Astrocyte of the cerebellum (primary cell): ENCODE data around the gene TRPV6.

ENCODE experiments used
- DNase-seq: peaks from one replicate; pipeline ENCODE4 v3.0.0-alpha.2; 2011; ENCODE audit warnings: low read depth
- H3K4me3 ChIP-seq: 2 replicates; pipeline ENCODE4 v1.5.1; 2011; ENCODE audit warnings: mild to moderate bottlenecking, low read depth, low read length, moderate library complexity
- in situ Hi-C: cut with HindIII; loops from 2 replicates; pipeline ENCODE4 v1.10.0; 2017; ENCODE audit warnings: low sequenced_read_pairs
- TF ChIP-seq, protein P1 (sequence below): IDR thresholded peaks from 2 replicates; pipeline ENCODE4 v1.5.1; 2012; ENCODE audit warnings: low read length, low read depth, moderate library complexity, mild to moderate bottlenecking; ENCODE audit errors: missing control alignments

The TRPV6 gene

DNA sequence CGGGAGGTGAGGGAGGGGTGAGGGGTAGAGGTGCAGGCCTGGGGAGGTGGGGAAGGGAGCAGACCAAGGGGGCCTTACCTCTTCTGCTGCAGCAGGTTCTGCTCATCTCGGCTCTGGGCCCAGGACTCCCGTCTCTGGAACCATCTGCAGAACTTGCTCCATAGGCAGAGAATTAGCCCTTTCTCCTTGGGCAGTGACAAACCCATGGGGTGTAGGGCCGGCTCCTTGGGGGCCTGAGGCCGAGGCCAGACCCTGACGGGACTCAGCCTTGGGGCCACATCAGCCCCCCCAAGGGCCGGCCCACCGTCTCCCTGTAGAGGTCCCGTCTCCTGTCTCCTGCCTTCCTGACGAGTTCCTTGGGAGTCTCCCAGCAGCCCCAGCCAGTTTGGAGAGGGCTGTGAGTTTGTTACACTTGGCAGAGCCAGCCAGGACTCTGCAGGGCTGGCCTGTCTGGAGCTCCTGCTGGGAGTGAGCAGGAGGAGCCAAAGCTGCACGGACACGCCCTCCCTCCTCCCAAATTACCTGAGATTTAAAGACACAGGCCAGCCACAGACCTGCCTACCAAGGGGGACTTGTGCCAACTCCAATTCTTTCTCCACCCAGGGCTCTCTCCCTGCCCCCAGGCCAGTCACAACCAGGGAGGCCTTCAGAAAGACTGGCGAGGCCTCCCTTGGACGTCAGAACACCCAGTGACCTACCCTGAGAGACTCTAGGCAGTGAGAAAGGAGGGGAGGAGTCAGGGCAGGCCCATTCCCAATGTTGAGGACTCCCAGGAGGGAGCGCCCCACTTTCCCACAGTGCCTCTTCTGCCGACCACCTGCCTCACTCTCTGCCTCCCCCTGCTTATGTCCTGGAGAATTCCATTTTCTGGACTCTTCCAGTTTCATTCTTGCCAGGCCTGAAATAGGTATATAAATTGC is at the start of gene TRPV6:
Gene TRPV6 (minus strand): TSS at position 435 of the 920 bp plus-strand sequence.
- in situ Hi-C loops = no loop called here
- H3K4me3 ChIP-seq = no peak within 1 kb of the TSS
- no peak for DNase-seq
- TF ChIP-seq, protein P1, sequence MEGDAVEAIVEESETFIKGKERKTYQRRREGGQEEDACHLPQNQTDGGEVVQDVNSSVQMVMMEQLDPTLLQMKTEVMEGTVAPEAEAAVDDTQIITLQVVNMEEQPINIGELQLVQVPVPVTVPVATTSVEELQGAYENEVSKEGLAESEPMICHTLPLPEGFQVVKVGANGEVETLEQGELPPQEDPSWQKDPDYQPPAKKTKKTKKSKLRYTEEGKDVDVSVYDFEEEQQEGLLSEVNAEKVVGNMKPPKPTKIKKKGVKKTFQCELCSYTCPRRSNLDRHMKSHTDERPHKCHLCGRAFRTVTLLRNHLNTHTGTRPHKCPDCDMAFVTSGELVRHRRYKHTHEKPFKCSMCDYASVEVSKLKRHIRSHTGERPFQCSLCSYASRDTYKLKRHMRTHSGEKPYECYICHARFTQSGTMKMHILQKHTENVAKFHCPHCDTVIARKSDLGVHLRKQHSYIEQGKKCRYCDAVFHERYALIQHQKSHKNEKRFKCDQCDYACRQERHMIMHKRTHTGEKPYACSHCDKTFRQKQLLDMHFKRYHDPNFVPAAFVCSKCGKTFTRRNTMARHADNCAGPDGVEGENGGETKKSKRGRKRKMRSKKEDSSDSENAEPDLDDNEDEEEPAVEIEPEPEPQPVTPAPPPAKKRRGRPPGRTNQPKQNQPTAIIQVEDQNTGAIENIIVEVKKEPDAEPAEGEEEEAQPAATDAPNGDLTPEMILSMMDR = no peak

DNA sequence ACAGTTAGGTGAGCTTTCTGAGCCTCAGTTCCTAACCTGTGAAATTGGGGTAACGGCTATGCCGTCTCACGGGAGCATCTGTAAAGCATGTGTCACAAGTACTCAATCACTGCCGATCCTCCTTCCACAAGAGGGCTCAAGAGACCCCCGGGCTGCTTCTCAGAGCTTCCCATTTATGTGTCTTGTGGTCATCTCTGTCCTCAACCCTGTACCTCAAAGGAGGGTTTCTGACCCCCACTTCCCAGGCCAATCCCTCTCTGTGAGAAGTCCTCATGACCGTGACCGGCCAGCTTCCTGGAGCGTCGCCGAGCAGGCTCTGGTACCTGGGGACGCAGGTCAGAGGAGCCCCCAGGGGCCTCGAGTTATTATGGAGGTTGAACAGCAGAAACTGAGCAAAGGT is 48.5 kb upstream of the TRPV6 start:
- TF ChIP-seq, protein P1 = no peak
- H3K4me3 ChIP-seq = no peak overlapping the region
- in situ Hi-C loops = no loop called here
- no peak for DNase-seq

DNA sequence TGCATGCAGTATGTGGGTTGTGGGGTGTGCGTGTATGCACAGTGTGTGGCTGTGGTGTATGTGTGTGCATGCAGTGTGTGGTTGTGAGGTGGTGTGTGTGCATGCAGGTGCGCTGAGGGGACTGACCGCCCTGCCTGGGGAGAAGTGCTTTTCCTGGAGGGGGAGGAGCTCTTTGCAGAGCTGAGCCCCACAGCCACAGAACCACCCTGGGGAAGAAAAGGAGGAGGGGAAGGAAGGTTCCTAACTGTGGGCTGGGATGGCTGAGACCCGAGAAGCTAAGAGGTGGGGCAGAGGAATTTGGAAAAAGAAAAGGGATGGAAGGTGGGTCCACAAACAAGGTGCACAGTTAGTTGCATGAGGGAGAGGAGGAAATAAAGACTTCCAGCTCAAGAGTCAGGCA is 48.1 kb upstream of the TRPV6 start, which contains the start of gene TRPV5:
Gene TRPV5 (minus strand): TSS at position 123 of the 400 bp plus-strand sequence. CDS start 287 bp downstream, outside the sequence.
- TF ChIP-seq, protein P1 = no peak
- no peak within 1 kb of the TSS for H3K4me3 ChIP-seq
- DNase-seq = no peak
- in situ Hi-C loops = no loop called here

DNA sequence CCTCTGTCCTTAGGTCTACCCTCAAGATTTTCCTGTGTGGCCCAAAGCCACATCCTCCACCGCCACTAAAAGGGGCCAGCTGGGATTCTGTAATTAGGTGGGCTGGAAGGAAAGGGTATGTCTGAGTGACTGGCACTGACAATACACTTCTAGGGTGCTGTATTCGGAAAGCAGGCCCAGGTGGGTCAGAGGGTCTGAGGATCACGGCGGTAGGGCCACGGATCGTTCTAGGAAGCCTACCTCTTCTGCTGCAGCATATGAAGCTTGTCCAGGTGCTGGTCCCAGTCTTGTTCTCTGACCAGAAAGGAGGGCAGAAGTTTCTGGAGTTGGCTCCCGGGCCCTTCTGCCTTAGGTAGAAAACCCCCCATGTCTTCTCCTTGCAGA is 47.5 kb upstream of the TRPV6 start:
- H3K4me3 ChIP-seq = no peak overlapping the region
- in situ Hi-C loops = no loop called here
- no peak for DNase-seq
- TF ChIP-seq, protein P1 = no peak

DNA sequence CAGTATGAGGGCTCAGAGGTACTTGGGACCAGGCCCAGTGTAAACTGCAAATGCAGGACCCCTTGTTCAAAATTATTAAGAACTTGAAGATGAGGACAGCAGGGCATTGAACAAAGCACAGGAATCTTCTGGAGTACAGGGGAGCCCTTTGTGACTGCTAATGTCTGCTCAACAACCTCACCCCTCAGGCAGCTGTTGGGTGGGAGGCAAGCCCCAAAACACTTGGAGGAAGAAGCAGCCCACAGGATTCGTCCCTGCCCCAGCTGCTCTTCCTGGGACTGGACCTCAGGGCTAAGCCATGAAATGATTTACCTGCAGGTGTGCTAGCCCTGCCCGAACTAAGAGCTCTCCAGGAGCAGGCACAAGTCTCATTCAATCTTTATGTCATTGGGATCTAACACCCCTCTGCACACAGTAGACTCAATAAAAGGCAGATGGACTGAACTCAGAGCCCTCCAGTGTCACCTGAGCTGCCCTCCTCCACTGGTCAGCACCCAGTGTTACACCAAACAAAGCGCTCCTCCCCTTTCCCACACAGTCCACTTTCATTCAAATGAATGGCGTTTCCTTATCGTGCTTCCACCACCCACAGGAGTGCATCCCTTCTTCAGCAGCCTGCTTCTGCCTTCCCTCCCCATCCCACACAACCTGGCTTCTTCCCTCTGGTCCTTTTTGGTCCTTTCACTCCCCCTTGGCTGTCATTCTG is 47.0 kb upstream of the TRPV6 start:
- TF ChIP-seq, protein P1 = no peak
- no peak for DNase-seq
- in situ Hi-C loops = no loop called here
- no peak overlapping the region for H3K4me3 ChIP-seq

DNA sequence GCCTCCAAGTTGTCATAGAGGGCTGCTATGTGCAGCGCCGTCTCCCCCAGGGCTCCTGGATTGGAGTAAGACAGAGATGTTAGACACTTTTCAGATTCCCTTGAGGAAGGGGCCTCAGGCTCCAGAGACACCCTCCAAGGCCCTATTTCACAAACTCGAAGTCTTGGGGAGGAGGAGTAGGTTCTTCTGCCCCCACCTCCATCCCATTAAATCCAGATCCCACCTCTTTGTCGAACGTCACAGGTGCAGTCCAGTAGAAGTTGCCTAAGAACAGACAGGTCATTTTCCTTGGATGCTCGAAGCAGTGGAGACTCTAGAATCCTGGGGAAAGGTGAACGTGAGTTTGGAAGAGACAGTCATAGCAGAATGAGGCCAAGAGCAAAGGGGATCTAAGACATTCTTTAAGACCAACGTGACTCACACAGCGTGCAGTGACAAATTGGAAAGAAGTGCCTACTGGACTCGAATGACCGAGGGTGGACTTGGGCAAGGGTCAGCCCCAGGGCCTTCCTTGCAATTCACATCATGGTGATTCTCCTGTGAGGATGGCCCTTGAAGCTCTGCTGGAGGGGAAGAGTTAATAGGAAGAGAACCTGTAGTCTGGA is 44.7 kb upstream of the TRPV6 start:
- TF ChIP-seq, protein P1 = no peak
- in situ Hi-C loops = no loop called here
- H3K4me3 ChIP-seq = no peak overlapping the region
- no peak for DNase-seq
